Measurements from ENCODE around the gene TOLLIP. TPM values are rescaled to one million over a fixed set of nuclear protein-coding genes. Genes with fewer than 3 reads are reported as not detected.
A peak's percentile ranks its signal among the peaks of the same experiment; 100 is the strongest.

The TOLLIP gene
- total RNA-seq, 1 donor from 2014 or later = 58.4 TPM

DNA sequence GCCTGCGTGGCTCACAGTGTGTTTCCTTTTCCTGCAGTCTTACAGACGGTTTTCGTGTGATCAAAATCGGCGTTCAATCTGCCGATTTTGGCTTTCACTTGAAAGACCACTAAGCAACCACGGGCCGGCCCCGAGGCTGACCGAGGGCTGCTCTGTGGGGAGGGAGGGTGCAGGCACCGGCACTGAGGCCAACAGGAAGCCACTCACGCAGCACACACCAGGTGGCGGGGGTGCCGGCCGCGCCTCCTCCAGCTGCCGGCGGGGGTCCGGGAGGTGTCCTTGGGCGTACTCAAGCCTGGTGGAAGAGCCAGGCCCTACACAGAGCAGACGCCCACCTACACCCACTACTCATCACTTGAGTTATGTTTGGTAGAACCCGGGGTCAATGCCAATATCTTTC is 14.3 kb downstream of the TOLLIP start:
- Mint-ChIP-seq H3K36me3 (ENCODE audit: low read depth) (peaks cover 9% of the 10 kb centered on the region), H3K27ac (ENCODE audit: unreplicated experiment) (no peak overlapping the region), H3K4me3 (ENCODE audit: unreplicated experiment) (no peak overlapping the region), H3K9me3 (ENCODE audit: low read depth) (no peaks in the 10 kb centered on the region), H3K27me3 (ENCODE audit: low read depth) (no peaks in the 10 kb centered on the region), H3K4me1 (ENCODE audit: low read depth) (peaks cover 17% of the 10 kb centered on the region)
- no peak for DNase-seq (ENCODE audit: low spot score)
- TF ChIP-seq, protein P1, sequence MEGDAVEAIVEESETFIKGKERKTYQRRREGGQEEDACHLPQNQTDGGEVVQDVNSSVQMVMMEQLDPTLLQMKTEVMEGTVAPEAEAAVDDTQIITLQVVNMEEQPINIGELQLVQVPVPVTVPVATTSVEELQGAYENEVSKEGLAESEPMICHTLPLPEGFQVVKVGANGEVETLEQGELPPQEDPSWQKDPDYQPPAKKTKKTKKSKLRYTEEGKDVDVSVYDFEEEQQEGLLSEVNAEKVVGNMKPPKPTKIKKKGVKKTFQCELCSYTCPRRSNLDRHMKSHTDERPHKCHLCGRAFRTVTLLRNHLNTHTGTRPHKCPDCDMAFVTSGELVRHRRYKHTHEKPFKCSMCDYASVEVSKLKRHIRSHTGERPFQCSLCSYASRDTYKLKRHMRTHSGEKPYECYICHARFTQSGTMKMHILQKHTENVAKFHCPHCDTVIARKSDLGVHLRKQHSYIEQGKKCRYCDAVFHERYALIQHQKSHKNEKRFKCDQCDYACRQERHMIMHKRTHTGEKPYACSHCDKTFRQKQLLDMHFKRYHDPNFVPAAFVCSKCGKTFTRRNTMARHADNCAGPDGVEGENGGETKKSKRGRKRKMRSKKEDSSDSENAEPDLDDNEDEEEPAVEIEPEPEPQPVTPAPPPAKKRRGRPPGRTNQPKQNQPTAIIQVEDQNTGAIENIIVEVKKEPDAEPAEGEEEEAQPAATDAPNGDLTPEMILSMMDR (IDR thresholded peaks at IDR 0.05) = no peak

DNA sequence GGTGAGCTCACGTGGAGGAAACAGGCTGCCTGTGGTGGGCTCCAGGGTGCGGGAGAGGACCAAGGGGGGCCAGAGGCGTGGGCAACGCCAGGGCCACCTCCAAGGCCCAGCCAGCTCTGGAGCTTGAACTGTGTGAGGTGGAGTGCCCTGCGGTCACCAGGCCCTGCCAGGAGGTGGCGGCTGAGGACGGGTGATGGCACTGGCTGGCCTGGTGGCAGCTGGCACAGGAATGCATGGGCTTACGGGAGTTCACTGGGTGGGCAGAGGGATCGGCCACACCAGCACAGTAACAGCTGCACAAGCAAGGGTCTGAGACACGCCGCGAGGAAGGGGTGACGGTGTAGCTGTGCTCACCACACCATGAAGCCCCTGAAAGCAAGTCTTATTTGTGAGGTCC is 15.8 kb downstream of the TOLLIP start:
- DNase-seq (ENCODE audit: low spot score) = peak; percentile 89
- H3K4me3 Mint-ChIP-seq (ENCODE audit: unreplicated experiment) = no peak overlapping the region
- TF ChIP-seq, protein P1 (IDR thresholded peaks at IDR 0.05) = peak; percentile 59
- peaks cover 9% of the 10 kb centered on the region for H3K36me3 Mint-ChIP-seq (ENCODE audit: low read depth)
- no peak overlapping the region for H3K27ac Mint-ChIP-seq (ENCODE audit: unreplicated experiment)
- H3K4me1 Mint-ChIP-seq (ENCODE audit: low read depth) = peaks cover 4% of the 10 kb centered on the region
- no peaks in the 10 kb centered on the region for H3K9me3 Mint-ChIP-seq (ENCODE audit: low read depth)
- no peaks in the 10 kb centered on the region for H3K27me3 Mint-ChIP-seq (ENCODE audit: low read depth)

DNA sequence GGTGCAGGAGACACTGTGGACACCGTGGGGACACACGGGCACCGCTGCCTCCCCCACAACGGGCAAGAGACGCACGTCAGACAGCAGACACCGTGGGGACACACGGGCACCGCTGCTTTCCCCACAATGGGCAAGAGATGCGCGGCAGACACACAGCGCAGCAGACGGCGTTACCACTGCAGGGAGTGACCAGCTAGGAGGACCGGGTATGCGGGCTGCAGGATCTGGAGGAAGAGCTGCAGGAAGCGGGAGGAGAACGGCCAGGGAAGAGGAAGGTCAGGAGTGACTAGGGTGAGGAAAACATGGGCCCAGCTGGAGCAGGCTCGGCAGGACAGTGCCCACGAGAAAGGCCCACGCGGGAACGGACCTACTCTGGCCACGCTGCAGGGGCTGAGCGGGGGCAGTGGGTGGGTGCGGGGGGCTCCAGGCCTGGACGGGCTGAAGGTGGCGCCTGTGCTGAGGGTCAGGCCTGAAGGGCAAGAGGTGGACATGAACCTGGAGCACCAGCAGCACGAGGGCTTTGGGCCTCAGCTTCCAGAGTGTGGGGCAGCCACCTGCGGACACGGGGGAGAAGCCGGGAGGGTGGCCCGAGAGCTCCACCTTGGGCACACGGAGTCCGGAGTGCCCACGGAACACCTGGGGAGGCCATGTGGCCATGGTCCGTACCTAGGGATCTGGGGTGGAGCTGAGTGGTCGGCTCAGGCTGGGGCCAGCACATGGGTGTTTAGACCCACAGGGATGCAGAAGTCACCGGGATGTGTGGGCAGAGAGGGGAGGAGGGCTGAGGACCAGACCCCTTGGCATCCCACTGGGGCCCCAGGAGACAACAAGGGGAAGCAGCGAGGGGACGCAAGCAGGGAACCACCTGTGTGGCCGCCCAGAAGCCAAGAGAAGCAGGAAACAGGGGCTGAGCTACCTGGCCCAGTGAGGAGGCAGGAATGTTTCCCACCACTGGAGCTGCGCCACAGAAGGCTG is 16.5 kb downstream of the TOLLIP start:
- Mint-ChIP-seq H3K4me3 (ENCODE audit: unreplicated experiment) (no peak overlapping the region), H3K27me3 (ENCODE audit: low read depth) (no peaks in the 10 kb centered on the region), H3K36me3 (ENCODE audit: low read depth) (peaks cover 10% of the 10 kb centered on the region), H3K9me3 (ENCODE audit: low read depth) (no peaks in the 10 kb centered on the region), H3K27ac (ENCODE audit: unreplicated experiment) (no peak overlapping the region), H3K4me1 (ENCODE audit: low read depth) (no peaks in the 10 kb centered on the region)
- TF ChIP-seq, protein P1 (IDR thresholded peaks at IDR 0.05) = no peak
- peak; percentile 85 for DNase-seq (ENCODE audit: low spot score)

DNA sequence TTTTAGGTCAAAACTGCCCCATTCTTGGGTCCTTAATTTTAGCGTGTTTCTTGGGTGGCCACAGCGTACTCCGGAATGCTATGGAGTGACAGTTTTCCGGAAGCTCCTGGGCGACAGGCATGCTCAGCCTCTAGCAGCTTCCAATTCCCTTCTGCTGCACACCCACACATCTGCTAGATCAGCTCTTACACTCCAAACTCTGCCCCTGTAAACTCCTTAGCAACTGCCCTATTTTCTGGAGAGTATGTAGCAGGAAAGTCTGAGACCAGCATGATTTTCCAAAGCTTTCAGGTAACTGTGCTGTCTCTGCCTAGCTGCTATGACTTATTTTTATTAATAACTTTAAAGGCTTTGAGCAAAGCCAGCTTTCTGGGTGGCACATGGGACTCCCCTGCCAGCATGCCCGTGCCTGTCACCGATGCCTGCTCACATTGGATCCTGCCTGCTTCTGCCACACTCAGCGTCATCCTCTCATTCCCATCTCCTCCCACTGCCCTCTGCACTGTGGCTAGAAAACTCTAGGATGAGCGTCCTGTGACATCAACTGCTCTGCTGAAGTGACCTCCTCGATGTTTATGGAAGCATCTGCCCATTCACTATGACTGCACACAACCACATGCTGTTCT is 17.3 kb downstream of the TOLLIP start:
- peaks cover 10% of the 10 kb centered on the region for H3K36me3 Mint-ChIP-seq (ENCODE audit: low read depth)
- TF ChIP-seq, protein P1 (IDR thresholded peaks at IDR 0.05) = no peak
- H3K27me3 Mint-ChIP-seq (ENCODE audit: low read depth) = no peaks in the 10 kb centered on the region
- no peak overlapping the region for H3K27ac Mint-ChIP-seq (ENCODE audit: unreplicated experiment)
- DNase-seq (ENCODE audit: low spot score) = no peak
- no peaks in the 10 kb centered on the region for H3K9me3 Mint-ChIP-seq (ENCODE audit: low read depth)
- H3K4me3 Mint-ChIP-seq (ENCODE audit: unreplicated experiment) = no peak overlapping the region
- no peaks in the 10 kb centered on the region for H3K4me1 Mint-ChIP-seq (ENCODE audit: low read depth)

DNA sequence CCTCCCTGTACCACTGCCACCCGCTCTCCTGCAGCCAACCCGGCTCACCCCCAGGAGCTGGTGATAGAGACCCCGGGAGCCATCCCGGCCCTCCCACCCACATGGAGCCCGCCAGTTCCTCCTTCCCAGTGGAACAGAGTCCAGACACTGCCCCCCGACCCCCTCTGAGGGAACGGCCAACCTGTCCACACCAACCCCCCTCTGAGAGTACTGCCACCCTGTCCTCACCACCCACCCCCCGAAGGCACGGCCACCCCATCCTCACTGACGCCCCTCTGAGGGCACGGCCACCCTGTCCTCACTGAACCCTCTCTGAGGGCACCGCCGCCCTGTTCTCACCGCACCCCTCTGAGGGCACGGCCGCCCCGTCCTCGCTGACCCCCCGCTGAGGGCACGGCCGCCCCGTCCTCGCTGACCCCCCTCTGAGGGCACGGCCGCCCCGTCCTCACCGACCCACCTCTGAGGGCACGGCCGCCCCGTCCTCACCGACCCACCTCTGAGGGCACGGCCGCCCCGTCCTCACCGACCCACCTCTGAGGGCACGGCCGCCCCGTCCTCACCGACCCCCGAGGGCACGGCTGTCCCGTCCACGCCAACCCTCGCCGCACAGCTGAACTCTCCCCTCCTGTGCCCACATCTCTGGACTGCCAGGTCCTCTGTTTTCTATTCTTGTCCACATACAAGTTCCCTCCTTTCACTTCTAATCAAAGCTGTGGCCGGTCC is 18.0 kb downstream of the TOLLIP start:
- H3K4me3 Mint-ChIP-seq (ENCODE audit: unreplicated experiment) = no peak overlapping the region
- H3K36me3 Mint-ChIP-seq (ENCODE audit: low read depth) = peaks cover 16% of the 10 kb centered on the region
- no peak for DNase-seq (ENCODE audit: low spot score)
- H3K9me3 Mint-ChIP-seq (ENCODE audit: low read depth) = no peaks in the 10 kb centered on the region
- H3K4me1 Mint-ChIP-seq (ENCODE audit: low read depth) = no peaks in the 10 kb centered on the region
- H3K27ac Mint-ChIP-seq (ENCODE audit: unreplicated experiment) = no peak overlapping the region
- no peaks in the 10 kb centered on the region for H3K27me3 Mint-ChIP-seq (ENCODE audit: low read depth)
- TF ChIP-seq, protein P1 (IDR thresholded peaks at IDR 0.05) = no peak
